Brain microvascular endothelial cell (primary cell): ENCODE results near the gene GLIPR2.
A peak's percentile ranks its signal among the peaks of the same experiment; 100 is the strongest.

Experiments
- DNase-seq: peaks from one replicate; pipeline ENCODE4 v3.0.0-alpha.2; 2020
- H3K27ac ChIP-seq: fragments of 250-450 bp; sonication (Bioruptor Pico); 2 replicates; pipeline ENCODE4 v1.5.1; 2020; ENCODE audit warnings: mild to moderate bottlenecking, moderate library complexity
- H3K27me3 ChIP-seq: fragments of 250-450 bp; sonication (Bioruptor Pico); replicated peaks from 2 replicates; pipeline ENCODE4 v1.5.1; 2020; ENCODE audit warnings: mild to moderate bottlenecking
- H3K36me3 ChIP-seq: fragments of 250-450 bp; sonication (Bioruptor Pico); replicated peaks from 2 replicates; pipeline ENCODE4 v1.5.1; 2020; ENCODE audit warnings: mild to moderate bottlenecking
- H3K4me3 ChIP-seq: 2 replicates; pipeline ENCODE4 v1.5.1; 2011; ENCODE audit warnings: low read depth, mild to moderate bottlenecking, control low read depth, low read length, moderate library complexity
- CTCF ChIP-seq: IDR thresholded peaks from 2 replicates; pipeline ENCODE4 v1.5.1; 2011; ENCODE audit warnings: low read depth, mild to moderate bottlenecking, moderate library complexity, low read length, control low read depth, inconsistent platforms; ENCODE audit errors: missing control alignments
- in situ Hi-C: cut with HindIII; loops from 2 replicates; pipeline ENCODE4 v1.10.0; 2017; ENCODE audit warnings: low sequenced_read_pairs, low pct_ligation_motif_present

GLIPR2 gene

GRCh38 chr9:36132086-36132485, 4.4 kb upstream of the GLIPR2 start:
- Histone ChIP-seq H3K4me3 (no peak overlapping the region), H3K27me3 (no peaks in the 10 kb centered on the region), H3K27ac (no peak overlapping the region), H3K36me3 (no peaks in the 10 kb centered on the region)
- no peak for DNase-seq
- TF ChIP-seq CTCF: no peak
- in situ Hi-C loops: no loop called here

GRCh38 chr9:36134761-36135505, 1.6 kb upstream of the GLIPR2 start:
- DNase-seq: no peak
- Histone ChIP-seq H3K36me3 (no peaks in the 10 kb centered on the region), H3K27me3 (no peaks in the 10 kb centered on the region), H3K4me3 (no peak overlapping the region), H3K27ac (no peak overlapping the region)
- in situ Hi-C loops: no loop called here
- TF ChIP-seq CTCF: no peak

- peak overlapping the region; percentile 66 for H3K4me3 ChIP-seq
- no peaks in the 10 kb centered on the region for H3K36me3 ChIP-seq
- no peak for TF ChIP-seq CTCF
- in situ Hi-C loops: no loop called here
- H3K27ac ChIP-seq: no peak overlapping the region
- DNase-seq: no peak
- no peaks in the 10 kb centered on the region for H3K27me3 ChIP-seq
Measured at GRCh38 chr9:36135741-36136271, 727 bp upstream of the GLIPR2 start.

GRCh38 chr9:36136894-36137391, 410 bp downstream of the GLIPR2 start:
- DNase-seq: no peak
- H3K27me3 ChIP-seq: no peaks in the 10 kb centered on the region
- in situ Hi-C loops: no loop called here
- no peaks in the 10 kb centered on the region for H3K36me3 ChIP-seq
- TF ChIP-seq CTCF: no peak
- no peak overlapping the region for H3K27ac ChIP-seq
- peak overlapping the region; percentile 66 for H3K4me3 ChIP-seq

- Histone ChIP-seq H3K27me3 (no peaks in the 10 kb centered on the region), H3K4me3 (peak overlapping the region; percentile 66), H3K36me3 (no peaks in the 10 kb centered on the region), H3K27ac (no peak overlapping the region)
- no peak for DNase-seq
- in situ Hi-C loops: no loop called here
- TF ChIP-seq CTCF: no peak
Measured at GRCh38 chr9:36137392-36138004, 965 bp downstream of the GLIPR2 start.
